Measurements from ENCODE around the gene PTPRB.

PTPRB gene

GRCh38 chr12:70609739-70610491, 27.3 kb downstream of the PTPRB start:
- H3K4me1 Mint-ChIP-seq = peaks cover 14% of the 10 kb centered on the region
- H3K27me3 Mint-ChIP-seq (ENCODE audit: low read depth, poor library complexity) = peaks cover 62% of the 10 kb centered on the region
- peak; percentile 62 for DNase-seq
- peak overlapping the region; percentile 87 for H3K4me3 Mint-ChIP-seq
- H3K36me3 Mint-ChIP-seq (ENCODE audit: low read depth) = no peaks in the 10 kb centered on the region
- peaks cover 5% of the 10 kb centered on the region for H3K9me3 Mint-ChIP-seq
- TF ChIP-seq, protein P1, sequence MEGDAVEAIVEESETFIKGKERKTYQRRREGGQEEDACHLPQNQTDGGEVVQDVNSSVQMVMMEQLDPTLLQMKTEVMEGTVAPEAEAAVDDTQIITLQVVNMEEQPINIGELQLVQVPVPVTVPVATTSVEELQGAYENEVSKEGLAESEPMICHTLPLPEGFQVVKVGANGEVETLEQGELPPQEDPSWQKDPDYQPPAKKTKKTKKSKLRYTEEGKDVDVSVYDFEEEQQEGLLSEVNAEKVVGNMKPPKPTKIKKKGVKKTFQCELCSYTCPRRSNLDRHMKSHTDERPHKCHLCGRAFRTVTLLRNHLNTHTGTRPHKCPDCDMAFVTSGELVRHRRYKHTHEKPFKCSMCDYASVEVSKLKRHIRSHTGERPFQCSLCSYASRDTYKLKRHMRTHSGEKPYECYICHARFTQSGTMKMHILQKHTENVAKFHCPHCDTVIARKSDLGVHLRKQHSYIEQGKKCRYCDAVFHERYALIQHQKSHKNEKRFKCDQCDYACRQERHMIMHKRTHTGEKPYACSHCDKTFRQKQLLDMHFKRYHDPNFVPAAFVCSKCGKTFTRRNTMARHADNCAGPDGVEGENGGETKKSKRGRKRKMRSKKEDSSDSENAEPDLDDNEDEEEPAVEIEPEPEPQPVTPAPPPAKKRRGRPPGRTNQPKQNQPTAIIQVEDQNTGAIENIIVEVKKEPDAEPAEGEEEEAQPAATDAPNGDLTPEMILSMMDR (IDR thresholded peaks at IDR 0.05) = no peak
- H3K27ac Mint-ChIP-seq = no peak overlapping the region

DNA sequence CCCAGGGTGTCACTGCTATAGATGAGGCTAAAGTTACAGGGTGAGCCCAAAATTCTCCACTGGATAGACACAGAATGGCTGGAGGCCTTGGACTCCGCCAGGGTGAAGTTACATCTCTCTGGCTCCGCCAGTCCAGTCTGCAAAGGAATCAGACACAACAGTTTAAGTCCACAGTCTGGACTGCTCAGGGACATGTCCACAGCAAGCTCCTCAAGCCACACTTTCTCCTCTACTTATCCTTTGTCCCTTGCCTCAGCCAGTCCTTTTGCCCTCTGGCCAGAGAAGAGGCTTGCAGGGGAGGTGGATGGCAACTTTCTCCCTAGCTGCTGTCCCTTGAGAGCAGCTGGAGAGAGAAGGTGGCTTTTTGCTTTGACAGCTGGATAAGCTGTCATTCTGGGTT, 28.0 kb downstream of the PTPRB start:
- no peak overlapping the region for H3K27ac Mint-ChIP-seq
- DNase-seq = no peak
- H3K4me1 Mint-ChIP-seq = peaks cover 14% of the 10 kb centered on the region
- peaks cover 62% of the 10 kb centered on the region for H3K27me3 Mint-ChIP-seq (ENCODE audit: low read depth, poor library complexity)
- TF ChIP-seq, protein P1 (IDR thresholded peaks at IDR 0.05) = no peak
- H3K4me3 Mint-ChIP-seq = peak overlapping the region; percentile 87
- H3K9me3 Mint-ChIP-seq = peaks cover 5% of the 10 kb centered on the region
- no peaks in the 10 kb centered on the region for H3K36me3 Mint-ChIP-seq (ENCODE audit: low read depth)

- Mint-ChIP-seq H3K4me3 (peak overlapping the region; percentile 87), H3K9me3 (peaks cover 5% of the 10 kb centered on the region), H3K36me3 (ENCODE audit: low read depth) (no peaks in the 10 kb centered on the region), H3K4me1 (peaks cover 14% of the 10 kb centered on the region), H3K27ac (no peak overlapping the region), H3K27me3 (ENCODE audit: low read depth, poor library complexity) (peaks cover 58% of the 10 kb centered on the region)
- no peak for DNase-seq
- TF ChIP-seq, protein P1 (IDR thresholded peaks at IDR 0.05) = no peak
Observed at GRCh38 chr12:70608184-70608583, 29.0 kb downstream of the PTPRB start.

DNA sequence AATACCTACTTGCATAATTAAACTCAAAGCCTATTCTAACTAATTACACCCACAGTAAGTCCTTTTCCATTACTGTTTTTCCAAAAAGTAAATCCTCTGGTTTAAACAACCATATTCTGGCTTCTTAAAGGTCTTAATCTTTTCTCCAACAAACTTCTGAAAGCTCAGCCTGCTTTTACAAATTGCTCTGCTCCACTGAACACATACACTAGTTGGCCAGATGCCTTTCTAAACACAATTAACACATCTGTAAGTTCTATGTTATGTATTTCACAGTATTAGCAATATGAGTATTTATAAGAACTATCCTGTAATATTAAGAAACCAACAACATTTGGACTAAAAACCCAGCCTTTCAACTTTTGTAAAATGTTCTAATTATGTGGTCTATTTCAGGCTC, 30.1 kb downstream of the PTPRB start:
- H3K4me1 Mint-ChIP-seq = peaks cover 14% of the 10 kb centered on the region
- H3K4me3 Mint-ChIP-seq = no peak overlapping the region
- DNase-seq = no peak
- TF ChIP-seq, protein P1 (IDR thresholded peaks at IDR 0.05) = no peak
- H3K27me3 Mint-ChIP-seq (ENCODE audit: low read depth, poor library complexity) = peaks cover 49% of the 10 kb centered on the region
- no peak overlapping the region for H3K27ac Mint-ChIP-seq
- no peaks in the 10 kb centered on the region for H3K36me3 Mint-ChIP-seq (ENCODE audit: low read depth)
- H3K9me3 Mint-ChIP-seq = peaks cover 5% of the 10 kb centered on the region

GRCh38 chr12:70605976-70606375, 31.3 kb downstream of the PTPRB start:
- no peak for DNase-seq
- Mint-ChIP-seq H3K4me1 (peaks cover 14% of the 10 kb centered on the region), H3K9me3 (peaks cover 5% of the 10 kb centered on the region), H3K4me3 (no peak overlapping the region), H3K36me3 (ENCODE audit: low read depth) (no peaks in the 10 kb centered on the region), H3K27me3 (ENCODE audit: low read depth, poor library complexity) (peaks cover 38% of the 10 kb centered on the region), H3K27ac (no peak overlapping the region)
- TF ChIP-seq, protein P1 (IDR thresholded peaks at IDR 0.05) = no peak

GRCh38 chr12:70604662-70605061, 32.6 kb downstream of the PTPRB start:
- H3K36me3 Mint-ChIP-seq (ENCODE audit: low read depth) = no peaks in the 10 kb centered on the region
- TF ChIP-seq, protein P1 (IDR thresholded peaks at IDR 0.05) = no peak
- H3K27ac Mint-ChIP-seq = no peak overlapping the region
- peaks cover 27% of the 10 kb centered on the region for H3K27me3 Mint-ChIP-seq (ENCODE audit: low read depth, poor library complexity)
- no peak overlapping the region for H3K4me3 Mint-ChIP-seq
- peaks cover 5% of the 10 kb centered on the region for H3K9me3 Mint-ChIP-seq
- H3K4me1 Mint-ChIP-seq = peaks cover 8% of the 10 kb centered on the region
- DNase-seq = no peak

Data from nephron progenitor cell (in vitro differentiated cells).